Measurements from ENCODE around the gene JAK2.
"Not testable (repeated sequence)": the region's sequence is repeated elsewhere in the genome, so short reads cannot be mapped to it uniquely, and the experiment has no call there.

JAK2 gene

DNA sequence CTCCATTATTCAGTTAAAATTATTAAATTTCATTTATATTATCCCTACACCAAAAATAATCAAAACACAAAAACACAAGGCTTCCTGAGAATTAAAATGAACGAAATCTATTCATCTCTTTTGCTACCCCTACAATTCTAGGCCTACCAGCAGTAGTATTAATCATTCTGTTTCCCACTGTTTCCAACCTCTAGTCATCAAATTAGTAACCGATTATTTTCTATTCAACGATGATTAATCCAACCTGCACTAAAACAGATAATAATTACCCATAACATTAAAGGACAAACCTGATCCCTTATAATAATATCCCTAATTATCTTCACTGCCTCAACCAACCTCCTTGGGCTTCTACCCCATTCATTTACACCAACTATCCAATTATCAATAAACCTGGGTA, 114.4 kb downstream of the JAK2 start:
- H3K4me1 ChIP-seq (ENCODE audit: insufficient read depth, low read length, severe bottlenecking), result no peaks in the 10 kb centered on the region
- no peak overlapping the region for H3K4me2 ChIP-seq (ENCODE audit: low read length)
- H3K4me3 ChIP-seq (ENCODE audit: low read depth, low read length, poor library complexity, severe bottlenecking), result no peak overlapping the region
- no peak overlapping the region for H2AFZ ChIP-seq (ENCODE audit: low read length)
- H3K27me3 ChIP-seq (ENCODE audit: insufficient read depth, low read length), result no peaks in the 10 kb centered on the region
- no peak overlapping the region for H3K27ac ChIP-seq (ENCODE audit: low read depth, low read length, poor library complexity, severe bottlenecking)
- no peak overlapping the region for H3K9ac ChIP-seq (ENCODE audit: low read length)
- H3F3A ChIP-seq (ENCODE audit: insufficient read depth, low read length), result no peaks in the 10 kb centered on the region
- no peaks in the 10 kb centered on the region; the same call in 1 of the 2 replicates for H3K36me3 ChIP-seq (ENCODE audit: insufficient read depth, low read length)
- no peaks in the 10 kb centered on the region for H4K20me1 ChIP-seq (ENCODE audit: insufficient read depth, low read length)
- H3K9me2 ChIP-seq (ENCODE audit: low read depth, low read length), result no peaks in the 10 kb centered on the region
- H3K9me3 ChIP-seq (ENCODE audit: low read length), result no peaks in the 10 kb centered on the region
- TF ChIP-seq EZH2 (IDR thresholded peaks at IDR 0.05; ENCODE audit: borderline replicate concordance, low read length), result no peak
- TF ChIP-seq, protein P1, sequence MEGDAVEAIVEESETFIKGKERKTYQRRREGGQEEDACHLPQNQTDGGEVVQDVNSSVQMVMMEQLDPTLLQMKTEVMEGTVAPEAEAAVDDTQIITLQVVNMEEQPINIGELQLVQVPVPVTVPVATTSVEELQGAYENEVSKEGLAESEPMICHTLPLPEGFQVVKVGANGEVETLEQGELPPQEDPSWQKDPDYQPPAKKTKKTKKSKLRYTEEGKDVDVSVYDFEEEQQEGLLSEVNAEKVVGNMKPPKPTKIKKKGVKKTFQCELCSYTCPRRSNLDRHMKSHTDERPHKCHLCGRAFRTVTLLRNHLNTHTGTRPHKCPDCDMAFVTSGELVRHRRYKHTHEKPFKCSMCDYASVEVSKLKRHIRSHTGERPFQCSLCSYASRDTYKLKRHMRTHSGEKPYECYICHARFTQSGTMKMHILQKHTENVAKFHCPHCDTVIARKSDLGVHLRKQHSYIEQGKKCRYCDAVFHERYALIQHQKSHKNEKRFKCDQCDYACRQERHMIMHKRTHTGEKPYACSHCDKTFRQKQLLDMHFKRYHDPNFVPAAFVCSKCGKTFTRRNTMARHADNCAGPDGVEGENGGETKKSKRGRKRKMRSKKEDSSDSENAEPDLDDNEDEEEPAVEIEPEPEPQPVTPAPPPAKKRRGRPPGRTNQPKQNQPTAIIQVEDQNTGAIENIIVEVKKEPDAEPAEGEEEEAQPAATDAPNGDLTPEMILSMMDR (IDR thresholded peaks at IDR 0.05; ENCODE audit: low read length), result no peak
- no peaks in the 10 kb centered on the region for H3K79me2 ChIP-seq (ENCODE audit: insufficient read depth, low read length)

DNA sequence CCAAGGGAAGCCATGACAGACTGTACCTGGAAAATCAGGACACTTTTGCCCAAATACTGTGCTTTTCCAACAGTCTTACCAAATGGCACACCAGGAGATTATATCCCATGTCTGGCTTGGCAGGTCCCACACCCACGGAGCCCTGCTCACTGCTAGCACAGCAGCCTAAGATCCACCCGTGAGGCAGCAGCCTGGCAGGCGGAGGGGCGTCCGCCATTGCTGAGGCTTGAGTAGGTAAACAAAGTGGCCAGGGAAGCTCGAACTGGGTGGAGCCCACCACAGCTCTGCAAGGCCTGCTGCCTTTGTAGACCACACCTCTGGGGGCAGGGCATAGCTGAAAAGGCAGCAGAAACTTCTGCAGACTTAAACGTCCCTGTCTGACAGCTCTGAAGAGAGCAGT, 116.1 kb downstream of the JAK2 start:
- not testable (repeated sequence) for H3K4me3 ChIP-seq (ENCODE audit: low read depth, low read length, poor library complexity, severe bottlenecking); H3K9ac ChIP-seq (ENCODE audit: low read length); H3K79me2 ChIP-seq (ENCODE audit: insufficient read depth, low read length); H3F3A ChIP-seq (ENCODE audit: insufficient read depth, low read length); H3K9me3 ChIP-seq (ENCODE audit: low read length); H3K27me3 ChIP-seq (ENCODE audit: insufficient read depth, low read length); H3K27ac ChIP-seq (ENCODE audit: low read depth, low read length, poor library complexity, severe bottlenecking); H2AFZ ChIP-seq (ENCODE audit: low read length); H3K36me3 ChIP-seq (ENCODE audit: insufficient read depth, low read length); H3K9me2 ChIP-seq (ENCODE audit: low read depth, low read length); H3K4me1 ChIP-seq (ENCODE audit: insufficient read depth, low read length, severe bottlenecking); H4K20me1 ChIP-seq (ENCODE audit: insufficient read depth, low read length); H3K4me2 ChIP-seq (ENCODE audit: low read length)

DNA sequence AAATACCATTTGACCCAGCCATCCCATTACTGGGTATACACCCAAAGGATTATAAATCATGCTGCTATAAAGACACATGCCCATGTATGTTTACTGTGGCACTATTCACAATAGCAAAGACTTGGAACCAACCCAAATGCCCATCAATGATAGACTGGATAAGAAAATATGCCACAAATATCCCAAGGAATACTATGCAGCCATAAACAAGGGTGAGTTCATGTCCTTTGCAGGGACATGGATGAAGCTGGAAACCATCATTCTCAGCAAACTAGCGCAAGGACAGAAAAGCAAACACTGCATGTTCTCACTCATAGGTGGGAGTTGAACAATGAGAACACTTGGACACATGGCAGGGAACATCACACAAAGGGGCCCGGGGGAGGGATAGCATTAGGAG, 121.4 kb downstream of the JAK2 start:
- not testable (repeated sequence) for H3K79me2 ChIP-seq (ENCODE audit: insufficient read depth, low read length); H3F3A ChIP-seq (ENCODE audit: insufficient read depth, low read length)

DNA sequence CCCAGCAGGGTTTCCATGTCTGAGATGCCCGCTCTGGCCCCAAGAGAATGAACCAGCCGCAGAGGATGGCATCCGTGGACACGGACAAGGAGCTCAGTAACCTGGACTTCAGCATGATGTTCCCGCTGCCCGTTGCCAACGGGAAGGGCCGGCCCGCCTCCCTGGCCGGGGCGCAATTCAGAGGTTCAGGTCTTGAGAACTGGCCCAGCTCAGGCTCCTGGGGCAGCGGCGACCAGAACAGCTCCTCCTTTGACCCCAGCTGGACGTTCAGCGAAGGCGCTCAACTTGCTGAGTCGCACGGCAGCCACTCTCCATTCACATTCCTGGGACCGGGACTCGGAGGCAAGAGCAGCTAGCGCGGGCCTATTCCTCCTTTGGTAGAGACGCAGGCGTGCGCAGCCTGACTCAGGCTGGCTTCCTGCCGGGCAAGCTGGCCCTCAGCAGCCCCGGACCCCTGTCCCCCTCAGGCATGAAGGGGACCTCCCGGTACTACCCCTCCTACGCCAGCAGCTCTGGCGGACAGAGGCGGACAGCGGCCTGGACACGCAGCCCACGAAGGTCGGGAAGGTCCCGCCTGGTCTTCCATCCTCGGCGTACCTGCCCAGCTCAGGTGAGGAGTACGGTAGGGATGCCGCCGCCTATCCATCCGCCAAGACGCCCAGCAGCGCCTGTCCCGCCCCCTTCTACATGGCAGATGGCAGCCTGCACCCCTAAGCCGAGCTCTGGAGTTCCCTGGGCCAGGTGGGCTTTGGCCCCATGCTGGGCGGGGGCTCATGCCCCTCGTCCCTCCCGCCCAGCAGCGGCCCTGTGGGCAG, 126.0 kb downstream of the JAK2 start:
- Histone ChIP-seq H3K9me3 (ENCODE audit: low read length) (no peaks in the 10 kb centered on the region), H3K4me3 (ENCODE audit: low read depth, low read length, poor library complexity, severe bottlenecking) (no peak overlapping the region), H3K4me1 (ENCODE audit: insufficient read depth, low read length, severe bottlenecking) (no peaks in the 10 kb centered on the region), H3K4me2 (ENCODE audit: low read length) (no peak overlapping the region), H3K9me2 (ENCODE audit: low read depth, low read length) (no peaks in the 10 kb centered on the region), H3K79me2 (ENCODE audit: insufficient read depth, low read length) (no peaks in the 10 kb centered on the region), H3K27me3 (ENCODE audit: insufficient read depth, low read length) (no peaks in the 10 kb centered on the region), H4K20me1 (ENCODE audit: insufficient read depth, low read length) (no peaks in the 10 kb centered on the region), H2AFZ (ENCODE audit: low read length) (no peak overlapping the region), H3K9ac (ENCODE audit: low read length) (no peak overlapping the region), H3K36me3 (ENCODE audit: insufficient read depth, low read length) (no peaks in the 10 kb centered on the region), H3F3A (ENCODE audit: insufficient read depth, low read length) (no peaks in the 10 kb centered on the region), H3K27ac (ENCODE audit: low read depth, low read length, poor library complexity, severe bottlenecking) (no peak overlapping the region)
- TF ChIP-seq, protein P1 (IDR thresholded peaks at IDR 0.05; ENCODE audit: low read length), result no peak

More for the DNA sequence above, 121.4 kb downstream of the JAK2 start:
- not testable (repeated sequence) for H2AFZ ChIP-seq (ENCODE audit: low read length); H3K4me1 ChIP-seq (ENCODE audit: insufficient read depth, low read length, severe bottlenecking); H4K20me1 ChIP-seq (ENCODE audit: insufficient read depth, low read length); H3K27ac ChIP-seq (ENCODE audit: low read depth, low read length, poor library complexity, severe bottlenecking); H3K27me3 ChIP-seq (ENCODE audit: insufficient read depth, low read length); H3K9me2 ChIP-seq (ENCODE audit: low read depth, low read length); H3K9ac ChIP-seq (ENCODE audit: low read length); H3K36me3 ChIP-seq (ENCODE audit: insufficient read depth, low read length); H3K4me3 ChIP-seq (ENCODE audit: low read depth, low read length, poor library complexity, severe bottlenecking); H3K4me2 ChIP-seq (ENCODE audit: low read length); H3K9me3 ChIP-seq (ENCODE audit: low read length)

Data from OCI-LY1 (cell line).